ENCODE data around the gene TIMELESS. TPM values are rescaled to one million over a fixed set of nuclear protein-coding genes. Genes with fewer than 3 reads are reported as not detected.

Gene TIMELESS
- total and polyA plus RNA-seq, 9 of the 15 experiments (the other 6 are each of a cell fraction or from before 2014, with no cell fraction given): 11.9 to 59.2 (median 35.8) TPM

- TF ChIP-seq CBX8 (IDR thresholded peaks at IDR 0.05; ENCODE audit: borderline replicate concordance, extremely low read depth, low read depth, low read length, poor library complexity, severe bottlenecking) (no peak), ZNF184 (CRISPR knock-in tag; IDR thresholded peaks at IDR 0.05) (no peak), OTX1 (CRISPR knock-in tag; IDR thresholded peaks at IDR 0.05) (0 out of 2 replicates have a peak, but pooled peaks have one; percentile 36), RCOR1 (IDR thresholded peaks at IDR 0.05; ENCODE audit: borderline replicate concordance in 1 of 2, low read depth in 2 of 2, low read length in 2 of 2) (peak in 1 of 2 experiments; percentile 4; a peak in 1 of 4 replicates), SMAD1 (IDR thresholded peaks at IDR 0.05; ENCODE audit: low read depth, low read length, partially characterized antibody) (no peak), ZC3H11A (IDR thresholded peaks at IDR 0.05; ENCODE audit: low read depth, low read length) (no peak), RBM14 (IDR thresholded peaks at IDR 0.05; ENCODE audit: borderline replicate concordance, insufficient read depth, low read depth, low read length) (no peak), GTF2A2 (tag; IDR thresholded peaks at IDR 0.05) (no peak), SRSF1 (IDR thresholded peaks at IDR 0.05; ENCODE audit: low read depth, low read length) (no peak), ATF1 (CRISPR knock-in tag; IDR thresholded peaks at IDR 0.05) (no peak), ATF1 (tag; IDR thresholded peaks at IDR 0.05) (peak; percentile 24; the same call in 1 of the 2 replicates), STAG1 (CRISPR knock-in tag; IDR thresholded peaks at IDR 0.05; ENCODE audit: borderline replicate concordance) (no peak), RUNX1 (IDR thresholded peaks at IDR 0.05; ENCODE audit: low read depth) (no peak), ZNF655 (CRISPR knock-in tag; IDR thresholded peaks at IDR 0.05) (no peak), MCM7 (IDR thresholded peaks at IDR 0.05) (no peak), HNRNPUL1 (IDR thresholded peaks at IDR 0.05; ENCODE audit: low read length) (no peak), RBM22 (IDR thresholded peaks at IDR 0.05; ENCODE audit: low read depth, low read length, poor library complexity, severe bottlenecking) (no peak), TCF7L2 (IDR thresholded peaks at IDR 0.05; ENCODE audit: low read depth, low read length) (0 out of 2 replicates have a peak, but pooled peaks have one; percentile 41), ZBTB11 (CRISPR knock-in tag; IDR thresholded peaks at IDR 0.05) (no peak), ZNF57 (CRISPR knock-in tag; IDR thresholded peaks at IDR 0.05) (no peak), ZNF740 (CRISPR knock-in tag; IDR thresholded peaks at IDR 0.05) (no peak), ZNF740 (tag; IDR thresholded peaks at IDR 0.05) (no peak), NFE2L1 (tag; IDR thresholded peaks at IDR 0.05; ENCODE audit: borderline replicate concordance, low read depth) (no peak)
These were observed at the start of gene TIMELESS (continued) for GRCh38 chr12:56448860-56449621.
